Measurements from ENCODE around the gene ZNF787. TPM values are rescaled to one million over a fixed set of nuclear protein-coding genes. Genes with fewer than 3 reads are reported as not detected.

ZNF787 gene
- total and polyA plus RNA-seq, 10 of the 15 experiments (the other 5 are each of a cell fraction or from before 2014, with no cell fraction given), result 0.23 to 39.9 (median 4.1) TPM

GRCh38 chr19:56053596-56053995, 67.5 kb downstream of the ZNF787 start (continued):
- TF ChIP-seq IRF5 (IDR thresholded peaks at IDR 0.05; ENCODE audit: borderline replicate concordance), result no peak
- no peak for TF ChIP-seq ATF2 (IDR thresholded peaks at IDR 0.05; ENCODE audit: low read length)
- no peak for TF ChIP-seq CBX3 (IDR thresholded peaks at IDR 0.05; ENCODE audit: borderline replicate concordance, low read depth)
- TF ChIP-seq POLR2A (IDR thresholded peaks at IDR 0.05; ENCODE audit: low read depth, low read length), result no peak
- TF ChIP-seq MYB (IDR thresholded peaks at IDR 0.05; ENCODE audit: borderline replicate concordance, low read depth, low read length), result no peak
- no peak for TF ChIP-seq USF1 (IDR thresholded peaks at IDR 0.05; ENCODE audit: borderline replicate concordance, extremely low read length, insufficient read depth, low read depth, low read length)
- no peak for TF ChIP-seq ZNF622 (IDR thresholded peaks at IDR 0.05)

Small RNAs within 50 kb of the gene (small RNA-seq; reads per million reads assigned to genes)
- not detected for gene AC024580.2
- not detected for gene RF00019

Other genes with a start within 250 kb of the ZNF787 start
Only the 7 nearest of the 9 such genes appear.
- not detected in 2 replicates for gene NLRP8, start 173.5 kb downstream of the ZNF787 start, total RNA-seq (2014; rRNA removed)
- gene NLRP8, start 173.5 kb downstream of the ZNF787 start, total RNA-seq (2014; rRNA removed; fragmentation: Illumina TruSeq; extraction: Trizol), result not detected in 2 replicates
- gene NLRP8, start 173.5 kb downstream of the ZNF787 start, total RNA-seq (2021), result not detected in 2 replicates
- gene NLRP8, start 173.5 kb downstream of the ZNF787 start, polyA plus RNA-seq (2011; rRNA removed), result 0.04 TPM in 2 replicates
- gene NLRP8, start 173.5 kb downstream of the ZNF787 start, polyA plus RNA-seq (2014; fragmentation: Illumina TruSeq; extraction: Trizol), result 0.06 TPM in 1 of 2 replicates, not detected in the other
- not detected for gene NLRP8, start 173.5 kb downstream of the ZNF787 start, polyA plus RNA-seq (2014; fragmentation: Nextera tagmentation; extraction: Ambion mirVana)
- not detected in 2 replicates for gene NLRP8, start 173.5 kb downstream of the ZNF787 start, polyA plus RNA-seq (2014; rRNA removed)
- gene NLRP8, start 173.5 kb downstream of the ZNF787 start, polyA plus RNA-seq (2016; fragmentation: Nextera tagmentation; extraction: Ambion mirVana), result not detected
- not detected in 2 replicates for gene NLRP5, start 134.5 kb downstream of the ZNF787 start, total RNA-seq (2014; rRNA removed)
- not detected in 2 replicates for gene NLRP5, start 134.5 kb downstream of the ZNF787 start, total RNA-seq (2014; rRNA removed; fragmentation: Illumina TruSeq; extraction: Trizol)
- gene NLRP5, start 134.5 kb downstream of the ZNF787 start, total RNA-seq (2021), result not detected in 2 replicates
- 0.01 TPM in 1 of 2 replicates, not detected in the other for gene NLRP5, start 134.5 kb downstream of the ZNF787 start, polyA plus RNA-seq (2011; rRNA removed)
- not detected in 2 replicates for gene NLRP5, start 134.5 kb downstream of the ZNF787 start, polyA plus RNA-seq (2014; fragmentation: Illumina TruSeq; extraction: Trizol)
- gene NLRP5, start 134.5 kb downstream of the ZNF787 start, polyA plus RNA-seq (2014; fragmentation: Nextera tagmentation; extraction: Ambion mirVana), result not detected
- gene NLRP5, start 134.5 kb downstream of the ZNF787 start, polyA plus RNA-seq (2014; rRNA removed), result not detected in 2 replicates
- gene NLRP5, start 134.5 kb downstream of the ZNF787 start, polyA plus RNA-seq (2016; fragmentation: Nextera tagmentation; extraction: Ambion mirVana), result not detected
- 15.0 and 17.5 TPM in 2 replicates for gene ZNF444, start 20.0 kb upstream of the ZNF787 start, total RNA-seq (2014; rRNA removed)
- gene ZNF444, start 20.0 kb upstream of the ZNF787 start, total RNA-seq (2014; rRNA removed; fragmentation: Illumina TruSeq; extraction: Trizol), result 2.8 and 3.7 TPM in 2 replicates
- 28.2 and 29.1 TPM in 2 replicates for gene ZNF444, start 20.0 kb upstream of the ZNF787 start, total RNA-seq (2021)
- gene ZNF444, start 20.0 kb upstream of the ZNF787 start, polyA plus RNA-seq (2011; rRNA removed), result 5.3 and 10.8 TPM in 2 replicates
- gene ZNF444, start 20.0 kb upstream of the ZNF787 start, polyA plus RNA-seq (2014; fragmentation: Illumina TruSeq; extraction: Trizol), result 4.6 and 6.1 TPM in 2 replicates
- gene ZNF444, start 20.0 kb upstream of the ZNF787 start, polyA plus RNA-seq (2014; fragmentation: Nextera tagmentation; extraction: Ambion mirVana), result under 1 TPM; 0.45 to 0.99 TPM
- 19.3 and 24.4 TPM in 2 replicates for gene ZNF444, start 20.0 kb upstream of the ZNF787 start, polyA plus RNA-seq (2014; rRNA removed)
- gene ZNF444, start 20.0 kb upstream of the ZNF787 start, polyA plus RNA-seq (2016; fragmentation: Nextera tagmentation; extraction: Ambion mirVana), result 10 to 100 TPM; 12.5 to 14.5 TPM
- not detected in 2 replicates for gene GALP, start 54.7 kb upstream of the ZNF787 start, total RNA-seq (2014; rRNA removed)
- gene GALP, start 54.7 kb upstream of the ZNF787 start, total RNA-seq (2014; rRNA removed; fragmentation: Illumina TruSeq; extraction: Trizol), result not detected in 2 replicates
- not detected in 2 replicates for gene GALP, start 54.7 kb upstream of the ZNF787 start, total RNA-seq (2021)
- not detected in 2 replicates for gene GALP, start 54.7 kb upstream of the ZNF787 start, polyA plus RNA-seq (2011; rRNA removed)
- gene GALP, start 54.7 kb upstream of the ZNF787 start, polyA plus RNA-seq (2014; fragmentation: Illumina TruSeq; extraction: Trizol), result not detected in 2 replicates
- not detected for gene GALP, start 54.7 kb upstream of the ZNF787 start, polyA plus RNA-seq (2014; fragmentation: Nextera tagmentation; extraction: Ambion mirVana)
- gene GALP, start 54.7 kb upstream of the ZNF787 start, polyA plus RNA-seq (2014; rRNA removed), result not detected in 2 replicates
- not detected for gene GALP, start 54.7 kb upstream of the ZNF787 start, polyA plus RNA-seq (2016; fragmentation: Nextera tagmentation; extraction: Ambion mirVana)
- not detected in 2 replicates for gene ZSCAN5B, start 76.5 kb upstream of the ZNF787 start, total RNA-seq (2014; rRNA removed)
- not detected in 2 replicates for gene ZSCAN5B, start 76.5 kb upstream of the ZNF787 start, total RNA-seq (2014; rRNA removed; fragmentation: Illumina TruSeq; extraction: Trizol)
- not detected in 2 replicates for gene ZSCAN5B, start 76.5 kb upstream of the ZNF787 start, total RNA-seq (2021)
- 0.07 TPM in 1 of 2 replicates, not detected in the other for gene ZSCAN5B, start 76.5 kb upstream of the ZNF787 start, polyA plus RNA-seq (2011; rRNA removed)
- not detected in 2 replicates for gene ZSCAN5B, start 76.5 kb upstream of the ZNF787 start, polyA plus RNA-seq (2014; fragmentation: Illumina TruSeq; extraction: Trizol)
- under 1 TPM in 1 of 2 experiments, not detected in 1; 0.04 TPM for gene ZSCAN5B, start 76.5 kb upstream of the ZNF787 start, polyA plus RNA-seq (2014; fragmentation: Nextera tagmentation; extraction: Ambion mirVana)
- not detected in 2 replicates for gene ZSCAN5B, start 76.5 kb upstream of the ZNF787 start, polyA plus RNA-seq (2014; rRNA removed)
- not detected for gene ZSCAN5B, start 76.5 kb upstream of the ZNF787 start, polyA plus RNA-seq (2016; fragmentation: Nextera tagmentation; extraction: Ambion mirVana)
- not detected in 2 replicates for gene ZSCAN5C, start 81.0 kb upstream of the ZNF787 start, total RNA-seq (2014; rRNA removed)
- not detected in 2 replicates for gene ZSCAN5C, start 81.0 kb upstream of the ZNF787 start, total RNA-seq (2014; rRNA removed; fragmentation: Illumina TruSeq; extraction: Trizol)
- gene ZSCAN5C, start 81.0 kb upstream of the ZNF787 start, total RNA-seq (2021), result not detected in 2 replicates
- gene ZSCAN5C, start 81.0 kb upstream of the ZNF787 start, polyA plus RNA-seq (2011; rRNA removed), result not detected in 2 replicates
- gene ZSCAN5C, start 81.0 kb upstream of the ZNF787 start, polyA plus RNA-seq (2014; fragmentation: Illumina TruSeq; extraction: Trizol), result not detected in 2 replicates
- not detected for gene ZSCAN5C, start 81.0 kb upstream of the ZNF787 start, polyA plus RNA-seq (2014; fragmentation: Nextera tagmentation; extraction: Ambion mirVana)
- gene ZSCAN5C, start 81.0 kb upstream of the ZNF787 start, polyA plus RNA-seq (2014; rRNA removed), result not detected in 2 replicates
- not detected for gene ZSCAN5C, start 81.0 kb upstream of the ZNF787 start, polyA plus RNA-seq (2016; fragmentation: Nextera tagmentation; extraction: Ambion mirVana)
- gene EDDM13, start 151.5 kb upstream of the ZNF787 start, total RNA-seq (2014; rRNA removed), result not detected in 2 replicates
- not detected in 2 replicates for gene EDDM13, start 151.5 kb upstream of the ZNF787 start, total RNA-seq (2014; rRNA removed; fragmentation: Illumina TruSeq; extraction: Trizol)
- gene EDDM13, start 151.5 kb upstream of the ZNF787 start, total RNA-seq (2021), result not detected in 2 replicates
- 0.15 TPM in 1 of 2 replicates, not detected in the other for gene EDDM13, start 151.5 kb upstream of the ZNF787 start, polyA plus RNA-seq (2011; rRNA removed)
- gene EDDM13, start 151.5 kb upstream of the ZNF787 start, polyA plus RNA-seq (2014; fragmentation: Illumina TruSeq; extraction: Trizol), result not detected in 2 replicates
- gene EDDM13, start 151.5 kb upstream of the ZNF787 start, polyA plus RNA-seq (2014; fragmentation: Nextera tagmentation; extraction: Ambion mirVana), result under 1 TPM in 1 of 2 experiments, not detected in 1; 0.37 TPM
- not detected in 2 replicates for gene EDDM13, start 151.5 kb upstream of the ZNF787 start, polyA plus RNA-seq (2014; rRNA removed)
- not detected for gene EDDM13, start 151.5 kb upstream of the ZNF787 start, polyA plus RNA-seq (2016; fragmentation: Nextera tagmentation; extraction: Ambion mirVana)

Measured in GM12878 (cell line).